ENCODE data around the gene ABAT.

ABAT gene

DNA sequence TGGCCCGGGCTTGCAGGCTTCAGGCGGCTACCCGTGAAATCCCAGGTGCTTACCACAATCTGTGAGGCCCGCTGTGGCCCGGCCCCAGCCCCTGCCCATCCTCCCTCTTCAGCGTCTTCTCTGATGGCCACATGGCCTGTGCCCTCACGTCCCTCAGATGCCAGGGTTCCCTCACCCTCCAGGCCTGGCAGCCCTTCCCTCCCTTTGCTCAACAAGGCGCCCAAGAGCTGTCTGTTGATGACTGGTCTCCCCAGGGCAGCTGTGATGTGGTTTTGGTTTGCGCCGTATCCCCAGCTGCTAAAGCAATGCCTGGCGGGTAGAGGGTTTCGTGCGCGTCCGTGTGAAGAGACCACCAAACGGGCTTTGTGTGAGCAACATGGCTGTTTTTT is 158.3 kb downstream of the ABAT start:
- no peaks in the 10 kb centered on the region for H3K4me1 ChIP-seq (ENCODE audit: low read length)
- H3K9ac ChIP-seq (ENCODE audit: low read length) = no peak overlapping the region
- no peak overlapping the region for H3K4me3 ChIP-seq (ENCODE audit: low read length)
- TF ChIP-seq EZH2phosphoT487 (IDR thresholded peaks at IDR 0.05; ENCODE audit: low read depth) = no peak
- TF ChIP-seq, protein P1, sequence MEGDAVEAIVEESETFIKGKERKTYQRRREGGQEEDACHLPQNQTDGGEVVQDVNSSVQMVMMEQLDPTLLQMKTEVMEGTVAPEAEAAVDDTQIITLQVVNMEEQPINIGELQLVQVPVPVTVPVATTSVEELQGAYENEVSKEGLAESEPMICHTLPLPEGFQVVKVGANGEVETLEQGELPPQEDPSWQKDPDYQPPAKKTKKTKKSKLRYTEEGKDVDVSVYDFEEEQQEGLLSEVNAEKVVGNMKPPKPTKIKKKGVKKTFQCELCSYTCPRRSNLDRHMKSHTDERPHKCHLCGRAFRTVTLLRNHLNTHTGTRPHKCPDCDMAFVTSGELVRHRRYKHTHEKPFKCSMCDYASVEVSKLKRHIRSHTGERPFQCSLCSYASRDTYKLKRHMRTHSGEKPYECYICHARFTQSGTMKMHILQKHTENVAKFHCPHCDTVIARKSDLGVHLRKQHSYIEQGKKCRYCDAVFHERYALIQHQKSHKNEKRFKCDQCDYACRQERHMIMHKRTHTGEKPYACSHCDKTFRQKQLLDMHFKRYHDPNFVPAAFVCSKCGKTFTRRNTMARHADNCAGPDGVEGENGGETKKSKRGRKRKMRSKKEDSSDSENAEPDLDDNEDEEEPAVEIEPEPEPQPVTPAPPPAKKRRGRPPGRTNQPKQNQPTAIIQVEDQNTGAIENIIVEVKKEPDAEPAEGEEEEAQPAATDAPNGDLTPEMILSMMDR (IDR thresholded peaks at IDR 0.05; ENCODE audit: low read depth, low read length) = no peak
- no peaks in the 10 kb centered on the region for H4K20me1 ChIP-seq (ENCODE audit: insufficient read depth, low read length)
- H3K4me2 ChIP-seq (ENCODE audit: low read length) = no peak overlapping the region
- H3K79me2 ChIP-seq (ENCODE audit: low read length) = peaks cover 46% of the 10 kb centered on the region
- no peak overlapping the region for H3K27ac ChIP-seq (ENCODE audit: low read length)
- H3K27me3 ChIP-seq (ENCODE audit: low read depth, low read length) = no peaks in the 10 kb centered on the region
- H3K9me3 ChIP-seq (ENCODE audit: insufficient read depth, low read length) = no peaks in the 10 kb centered on the region
- peaks cover 34% of the 10 kb centered on the region for H3K36me3 ChIP-seq (replicated peaks; ENCODE audit: low read depth, low read length)
- H2AFZ ChIP-seq (ENCODE audit: low read depth, low read length) = no peak overlapping the region
